ENCODE results near the gene AHI1.

The AHI1 gene

GRCh38 chr6:135270676-135271536 is 226.6 kb downstream of the AHI1 start:
- DNase-seq (ENCODE audit: extremely low spot score), result no peak
- POLR2A ChIA-PET, result no interaction called here
- no peak for TF ChIP-seq CTCF (IDR thresholded peaks at IDR 0.05; ENCODE audit: control extremely low read depth, extremely low read depth, low read depth, missing control alignments)
- CTCF ChIA-PET, result interaction anchor here (1.0 to 1.2 kb wide), 2 partner anchors 23 to 35 kb away, joined by 3 read pairs; no protein-coding TSS in a partner anchor

DNA sequence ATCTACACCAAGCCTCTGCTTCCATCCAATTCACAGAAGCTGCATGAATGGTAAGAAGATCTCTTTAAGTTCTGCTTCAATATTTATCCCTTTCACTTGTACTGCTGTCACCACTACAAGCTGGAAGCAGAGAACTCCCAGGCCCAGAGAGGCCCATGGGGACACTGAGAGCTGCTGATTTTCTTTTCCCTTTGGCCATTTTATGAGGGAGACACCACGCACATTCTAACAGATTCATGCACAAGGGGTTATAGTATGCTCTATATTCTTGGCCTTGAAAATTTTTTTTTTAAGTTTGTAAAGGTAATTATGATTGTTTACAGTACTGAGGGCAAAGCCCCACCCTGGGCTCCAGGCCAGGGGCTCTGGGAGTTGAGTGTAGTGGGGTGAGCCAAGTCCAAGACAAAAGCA is 228.1 kb downstream of the AHI1 start:
- ChIA-PET POLR2A (no interaction called here), CTCF (interaction anchor here (1.2 to 4.3 kb wide), 5 partner anchors 12 to 66 kb away, joined by 3 to 31 read pairs (median 4); no protein-coding TSS in a partner anchor)
- TF ChIP-seq CTCF (IDR thresholded peaks at IDR 0.05; ENCODE audit: control extremely low read depth, extremely low read depth, low read depth, missing control alignments), result no peak
- DNase-seq (ENCODE audit: extremely low spot score), result no peak

GRCh38 chr6:135268740-135269139 is 228.8 kb downstream of the AHI1 start:
- ChIA-PET POLR2A (interaction anchor here (0.6 kb wide), 1 partner anchor 129 kb away, joined by 9 read pairs; no protein-coding TSS in a partner anchor), CTCF (interaction anchor here (1.1 to 4.3 kb wide), 7 partner anchors 11 to 67 kb away, joined by 3 to 31 read pairs (median 4); no protein-coding TSS in a partner anchor)

DNA sequence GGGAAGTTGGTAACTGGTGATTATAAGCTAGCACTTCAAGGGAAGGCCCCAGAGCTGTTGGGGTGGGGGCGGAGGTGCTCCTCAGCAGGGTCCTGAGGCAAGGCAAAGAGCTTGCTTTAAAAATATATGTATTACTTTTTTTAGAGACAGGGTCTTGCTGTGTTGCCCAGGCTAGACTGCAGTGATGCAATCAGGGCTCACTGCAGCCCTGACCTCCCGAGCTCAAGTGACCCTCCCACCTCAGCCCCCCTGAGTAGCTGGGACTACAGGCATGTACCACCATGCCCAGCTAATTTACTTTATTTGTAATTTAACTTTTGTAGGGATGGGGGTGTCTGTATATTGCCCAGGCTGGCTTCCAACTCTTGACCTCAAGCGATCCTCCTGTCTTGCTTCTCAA is 229.3 kb downstream of the AHI1 start:
- ChIA-PET CTCF (interaction anchor here (1.1 to 4.3 kb wide), 7 partner anchors 10 to 67 kb away, joined by 3 to 31 read pairs (median 4); no protein-coding TSS in a partner anchor), POLR2A (interaction anchor here (0.6 kb wide), 2 partner anchors 129 to 1217 kb away, joined by 3 to 9 read pairs; no protein-coding TSS in a partner anchor)
- TF ChIP-seq CTCF (IDR thresholded peaks at IDR 0.05; ENCODE audit: control extremely low read depth, extremely low read depth, low read depth, missing control alignments), result no peak
- no peak for DNase-seq (ENCODE audit: extremely low spot score)

More at GRCh38 chr6:135268740-135269139, 228.8 kb downstream of the AHI1 start:
- no peak for TF ChIP-seq CTCF (IDR thresholded peaks at IDR 0.05; ENCODE audit: control extremely low read depth, extremely low read depth, low read depth, missing control alignments)
- peak; percentile 24 for DNase-seq (ENCODE audit: extremely low spot score)

GRCh38 chr6:135267085-135267484 is 230.5 kb downstream of the AHI1 start:
- POLR2A ChIA-PET, result no interaction called here
- DNase-seq (ENCODE audit: extremely low spot score), result no peak
- TF ChIP-seq CTCF (IDR thresholded peaks at IDR 0.05; ENCODE audit: control extremely low read depth, extremely low read depth, low read depth, missing control alignments), result no peak
- CTCF ChIA-PET, result interaction anchor here (1.3 to 4.3 kb wide), 4 partner anchors 9 to 20 kb away, joined by 3 to 31 read pairs (median 4); no protein-coding TSS in a partner anchor

- ChIA-PET POLR2A (no interaction called here), CTCF (interaction anchor here (1.3 to 4.3 kb wide), 4 partner anchors 9 to 21 kb away, joined by 3 to 31 read pairs (median 4); no protein-coding TSS in a partner anchor)
- no peak for TF ChIP-seq CTCF (IDR thresholded peaks at IDR 0.05; ENCODE audit: control extremely low read depth, extremely low read depth, low read depth, missing control alignments)
- DNase-seq (ENCODE audit: extremely low spot score), result no peak
These were observed 230.9 kb downstream of the AHI1 start for GRCh38 chr6:135266675-135267074.
